HG02571 (cell line): ENCODE data around the gene TMEM219.

ENCODE experiments used
- ATAC-seq: cut with Tn5 transposase; IDR thresholded peaks from one replicate; pipeline ENCODE4 v1.9.1; 2021; ENCODE audit warnings: mild to moderate bottlenecking, moderate library complexity; ENCODE audit not compliant: unreplicated experiment

Gene TMEM219

DNA sequence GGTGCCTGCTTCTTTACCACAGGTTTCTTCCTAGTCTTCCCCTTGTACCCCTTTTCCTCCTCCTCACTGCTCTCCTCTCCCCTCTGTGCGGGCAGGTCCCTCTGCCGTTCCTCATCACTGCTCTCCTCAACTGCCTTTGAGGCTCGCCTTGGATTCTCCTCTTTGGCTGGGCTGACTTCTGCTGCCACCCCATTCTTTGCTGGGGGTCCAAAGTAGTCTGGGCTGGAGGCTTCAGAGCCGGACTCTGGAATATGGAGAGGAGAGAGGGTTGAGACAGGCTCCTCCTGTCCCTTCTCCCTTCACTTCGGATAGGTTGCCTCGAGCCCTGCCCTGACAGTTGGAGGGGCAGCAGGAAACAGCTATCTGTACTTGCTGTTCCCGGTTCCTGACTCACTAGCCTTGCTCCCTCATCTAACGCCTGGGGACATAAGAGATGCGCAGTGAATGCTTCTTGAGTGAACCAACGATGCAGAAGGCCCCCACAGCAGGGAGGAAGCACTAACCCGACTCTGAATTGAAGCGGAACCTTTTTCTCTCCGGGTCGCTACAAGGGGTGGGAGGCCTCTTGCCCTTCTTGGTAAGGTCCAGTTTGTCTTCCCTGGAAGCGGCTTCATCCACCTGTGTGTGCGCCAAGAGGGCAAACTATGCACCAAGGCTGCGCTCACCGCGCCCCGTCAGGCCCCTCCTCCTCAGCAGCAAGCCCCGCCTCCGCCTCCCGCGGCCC, 32.9 kb downstream of the TMEM219 start:
- peak; percentile 17 for ATAC-seq

DNA sequence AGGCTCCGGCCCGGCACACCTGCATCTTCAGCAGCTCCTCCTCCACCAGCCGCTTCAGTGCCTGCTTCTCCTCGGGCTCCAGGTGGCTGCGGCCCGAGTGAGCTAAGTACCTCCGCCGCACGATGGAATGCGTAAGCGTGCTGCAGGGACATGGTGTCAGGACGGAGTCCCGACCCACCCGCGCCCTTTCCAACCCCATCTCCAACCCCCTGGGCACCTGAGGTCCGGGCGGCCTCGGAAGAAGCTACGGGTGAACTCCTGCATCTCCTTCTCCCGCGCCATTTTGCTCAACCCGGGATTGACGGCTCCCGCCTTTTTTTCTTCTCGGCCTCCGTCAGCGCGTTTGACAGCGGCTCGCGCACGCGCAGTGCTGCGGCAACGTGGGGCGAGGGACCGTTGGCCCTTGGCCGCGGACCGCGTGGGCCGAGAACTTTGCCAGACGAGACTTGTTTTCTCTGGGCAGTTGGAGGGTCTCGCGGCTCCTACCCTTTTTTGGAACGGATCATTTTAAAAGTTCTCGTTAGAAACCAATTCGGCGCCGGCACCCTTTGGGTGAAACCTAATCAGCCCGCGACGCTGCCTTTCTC, 33.5 kb downstream of the TMEM219 start, which contains the start of gene HIRIP3:
Gene HIRIP3, minus strand, starts transcription at position 294 of the 587 bp plus-strand sequence. Its CDS starts 12 bp downstream, at position 282.
- peak; percentile 47 for ATAC-seq

DNA sequence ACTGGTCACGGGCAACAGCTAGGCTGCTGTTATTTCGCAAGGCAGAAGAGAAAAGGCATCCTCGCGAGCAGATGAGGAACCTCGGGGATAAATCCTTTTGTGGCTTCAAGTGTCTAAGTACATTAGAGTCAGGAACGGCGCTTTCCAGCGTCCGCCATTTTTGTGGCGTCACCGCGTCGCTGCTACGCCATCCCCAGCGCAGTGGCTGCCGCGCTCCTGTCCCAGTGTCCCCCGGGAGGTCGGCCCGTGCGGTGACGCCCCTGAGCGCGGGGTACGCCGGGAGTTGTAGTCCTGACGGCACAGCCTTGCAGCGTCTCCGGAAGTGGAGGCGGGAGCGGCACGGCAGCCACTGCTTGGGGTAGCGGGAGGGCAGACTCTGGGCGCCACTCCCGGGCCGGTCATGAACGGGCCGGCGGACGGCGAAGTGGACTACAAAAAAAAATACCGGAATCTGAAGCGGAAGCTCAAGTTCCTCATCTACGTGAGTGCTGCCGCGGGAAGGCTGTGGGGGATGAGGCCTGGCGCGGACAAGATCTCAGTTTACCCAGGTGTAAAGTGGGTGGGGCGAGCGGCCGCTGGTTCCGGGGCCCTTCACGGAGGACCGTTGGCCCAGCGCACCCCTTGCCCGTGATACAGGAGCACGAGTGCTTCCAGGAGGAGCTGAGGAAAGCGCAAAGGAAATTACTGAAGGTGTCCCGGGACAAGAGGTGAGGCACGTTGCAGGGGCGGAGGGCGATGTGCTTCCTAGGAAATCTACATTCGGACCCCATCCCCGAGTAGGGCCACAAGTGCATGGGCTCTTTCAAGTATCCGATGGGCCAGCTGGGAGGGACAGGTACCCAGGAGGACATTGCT, 34.3 kb downstream of the TMEM219 start, which contains the start of gene INO80E:
Gene INO80E, plus strand, starts transcription at position 331 of the 855 bp plus-strand sequence. Its CDS starts 70 bp downstream, at position 401.
- peak; percentile 85 for ATAC-seq

DNA sequence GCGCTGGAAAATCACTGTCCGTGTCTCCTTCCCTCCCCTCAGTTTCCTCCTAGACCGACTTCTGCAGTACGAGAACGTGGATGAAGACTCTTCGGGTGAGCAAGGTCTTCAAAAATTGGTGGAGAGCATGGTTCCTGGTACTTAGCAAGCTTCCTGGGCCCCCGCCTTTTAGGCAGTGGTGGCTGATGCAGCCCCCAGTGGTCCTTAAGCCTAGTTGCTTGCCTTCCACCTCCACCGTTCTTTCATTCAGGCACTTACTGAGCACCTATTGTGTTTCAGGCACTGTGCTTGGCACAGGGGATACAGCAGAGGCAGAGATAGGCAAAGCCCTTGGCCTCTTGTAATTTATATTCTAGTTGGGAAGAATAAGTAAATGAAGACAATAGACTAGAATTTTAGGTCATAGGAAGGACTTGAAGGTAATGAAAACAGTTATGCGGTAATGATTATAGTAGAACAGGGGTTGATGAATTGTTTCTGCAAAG, 34.9 kb downstream of the TMEM219 start:
- no peak for ATAC-seq

DNA sequence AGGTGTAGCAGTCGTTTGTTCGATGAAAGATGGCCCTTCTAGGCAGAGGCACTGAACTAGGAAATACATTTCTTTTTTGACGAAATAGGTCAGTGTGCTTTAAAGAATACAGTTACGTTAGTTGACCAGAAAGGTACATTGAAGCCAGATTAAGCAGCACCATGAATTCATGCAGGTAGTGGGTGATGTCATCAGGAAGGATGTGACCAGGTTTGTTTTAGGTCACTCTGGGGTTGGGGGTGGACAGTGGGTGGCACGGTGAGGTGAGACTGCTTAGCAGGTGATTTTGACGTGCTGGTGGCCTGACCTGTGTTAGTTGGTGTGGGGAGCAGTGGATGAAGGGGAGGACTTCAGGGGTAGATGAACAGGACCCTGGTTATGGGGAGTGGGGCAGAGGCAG, 37.7 kb downstream of the TMEM219 start:
- no peak for ATAC-seq

DNA sequence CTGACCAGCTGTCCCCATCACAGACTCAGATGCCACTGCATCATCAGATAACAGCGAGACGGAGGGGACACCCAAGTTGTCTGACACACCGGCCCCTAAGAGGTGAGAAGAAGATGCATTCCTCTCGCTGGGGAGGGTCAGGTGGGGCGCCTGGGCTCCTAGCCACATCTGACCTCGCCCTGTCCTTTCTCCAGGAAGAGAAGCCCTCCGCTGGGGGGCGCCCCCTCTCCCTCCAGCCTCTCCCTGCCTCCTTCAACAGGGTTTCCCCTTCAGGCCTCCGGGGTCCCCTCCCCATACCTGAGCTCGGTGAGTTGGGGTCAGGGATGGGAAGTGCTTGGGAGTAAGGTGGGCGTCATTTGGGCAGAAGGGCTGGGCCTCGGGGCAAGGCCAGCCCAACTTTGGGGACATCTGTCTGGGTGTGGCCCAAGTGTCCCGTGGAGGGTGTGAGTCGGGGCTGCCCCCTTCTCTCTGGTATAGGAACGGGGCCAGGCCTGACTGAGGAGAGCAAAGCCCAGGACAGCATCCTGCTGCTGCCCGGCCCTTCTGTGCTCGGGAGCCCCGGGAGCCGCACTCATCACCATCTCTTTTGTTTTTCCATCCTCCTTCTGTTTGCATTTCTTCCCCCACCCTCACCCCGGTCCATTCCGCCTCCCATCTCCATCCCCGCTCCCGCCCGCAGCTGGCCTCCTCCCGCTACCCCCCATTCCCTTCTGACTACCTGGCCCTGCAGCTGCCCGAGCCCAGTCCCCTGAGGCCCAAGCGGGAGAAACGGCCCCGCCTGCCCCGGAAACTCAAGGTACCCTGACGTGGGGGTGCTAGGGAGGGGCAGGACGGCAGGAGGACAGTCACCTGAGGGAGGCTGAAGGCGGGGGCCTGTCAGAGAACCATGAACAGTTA, 39.1 kb downstream of the TMEM219 start:
- ATAC-seq = no peak

DNA sequence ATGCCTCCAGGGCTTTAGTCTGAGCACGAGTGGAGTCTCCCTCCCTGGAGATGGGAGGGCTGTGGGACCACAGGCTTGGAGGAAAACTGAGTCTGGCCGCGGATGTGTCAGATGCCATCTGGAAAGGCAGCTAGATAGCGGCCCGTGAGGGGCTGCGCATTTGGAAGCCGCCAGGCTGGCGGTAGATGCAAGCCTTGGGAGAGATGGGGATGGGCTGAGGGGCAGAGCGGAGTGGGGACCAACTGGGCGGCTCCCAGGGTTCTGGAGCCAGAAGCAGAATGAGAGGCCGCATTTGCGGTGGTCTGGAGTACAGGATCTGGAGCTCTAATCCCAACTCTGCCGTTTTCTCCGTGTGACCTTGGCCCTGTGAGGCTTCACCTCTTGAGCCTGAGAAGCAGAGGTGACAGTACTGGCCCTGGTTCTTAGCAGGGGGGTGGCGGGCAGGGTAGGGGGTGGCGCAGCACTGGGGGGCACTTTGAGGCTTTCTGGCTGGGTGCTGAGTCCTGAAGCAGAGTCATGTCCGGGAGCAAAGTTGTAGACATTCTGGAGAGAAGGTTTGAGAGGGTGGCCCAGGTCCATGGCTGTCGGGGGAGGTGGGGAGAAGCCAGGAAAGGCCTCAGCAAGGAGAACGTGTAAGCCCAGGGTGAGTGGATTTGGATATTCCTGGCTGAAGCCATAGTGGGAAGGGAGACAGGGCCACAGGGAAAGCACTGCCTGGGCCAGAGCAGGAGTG, 40.9 kb downstream of the TMEM219 start:
- ATAC-seq = no peak

DNA sequence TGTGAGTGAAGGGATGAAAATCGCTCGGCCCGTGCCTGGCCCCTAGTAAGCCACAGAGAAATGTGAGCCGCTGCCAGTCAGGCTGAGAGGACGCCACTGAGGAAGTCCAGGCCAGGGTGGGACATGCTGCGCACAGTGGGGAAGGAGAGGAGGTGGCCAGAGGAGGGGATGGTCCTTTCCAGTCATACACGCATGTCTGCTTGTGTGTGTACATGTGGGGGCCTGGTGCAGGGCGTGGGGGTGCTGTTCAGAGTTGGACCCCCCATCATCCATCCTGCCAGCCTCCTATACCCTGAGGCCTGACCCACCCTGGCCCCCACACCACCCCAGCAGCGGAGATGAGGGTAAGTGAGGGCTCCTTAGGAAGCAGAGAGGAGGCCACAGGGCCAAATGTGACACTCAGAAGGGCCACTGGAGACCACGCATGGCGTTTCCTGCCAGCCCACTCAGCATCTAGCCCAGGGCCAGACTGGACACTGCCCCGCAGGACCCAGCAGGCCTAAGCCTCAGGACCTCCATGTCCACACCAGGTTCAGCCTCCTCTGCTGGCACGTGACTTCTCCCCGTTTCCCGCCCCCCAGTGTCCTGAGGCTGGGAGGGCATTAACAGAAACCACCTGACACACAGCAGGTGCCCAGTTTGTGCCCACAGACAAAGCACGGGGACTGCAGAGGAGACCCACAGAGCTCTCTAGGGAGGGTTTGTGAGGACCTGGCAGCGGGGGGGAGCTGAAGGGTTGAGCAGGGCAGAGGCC, 42.0 kb downstream of the TMEM219 start:
- ATAC-seq = no peak

DNA sequence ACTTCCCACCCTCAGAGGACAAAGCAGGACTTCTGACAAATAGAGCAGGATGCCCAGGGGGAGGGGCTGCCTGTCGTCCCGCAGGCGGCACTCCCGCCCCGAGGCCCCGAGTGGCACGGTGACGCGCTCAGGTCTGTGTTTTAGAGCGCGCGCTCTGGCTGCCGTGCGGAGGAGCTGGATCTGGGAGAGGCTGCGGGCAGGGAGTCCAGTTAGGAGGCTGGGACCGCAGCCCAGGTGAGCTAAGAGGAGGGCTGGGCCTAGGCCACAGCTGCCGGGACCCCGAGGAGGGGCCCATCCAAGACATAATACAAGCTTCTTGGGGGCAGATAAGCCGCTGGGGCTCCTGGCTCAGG, 42.5 kb downstream of the TMEM219 start:
- no peak for ATAC-seq

DNA sequence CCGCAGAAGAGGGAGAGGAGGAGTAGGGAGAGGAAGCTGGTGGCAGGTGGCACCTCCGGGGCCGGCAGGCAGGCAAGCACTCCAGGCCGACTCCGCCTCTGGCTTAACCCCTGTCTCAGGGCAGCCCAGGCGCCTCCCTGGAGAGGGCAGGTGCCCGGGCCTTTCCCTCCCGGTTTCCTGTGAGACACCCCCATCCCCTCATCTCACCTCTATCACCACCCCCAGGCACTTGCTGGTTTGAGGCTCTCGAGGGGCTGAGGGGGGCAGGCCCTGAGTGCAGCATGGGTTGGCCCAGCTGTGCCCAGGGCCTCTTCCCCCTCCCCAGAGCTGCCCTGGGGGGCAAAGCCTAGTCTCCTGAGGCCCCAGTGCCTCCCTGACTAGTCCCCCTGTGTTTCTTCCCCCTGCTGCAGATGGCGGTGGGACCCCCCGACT, 42.9 kb downstream of the TMEM219 start:
- no peak for ATAC-seq

DNA sequence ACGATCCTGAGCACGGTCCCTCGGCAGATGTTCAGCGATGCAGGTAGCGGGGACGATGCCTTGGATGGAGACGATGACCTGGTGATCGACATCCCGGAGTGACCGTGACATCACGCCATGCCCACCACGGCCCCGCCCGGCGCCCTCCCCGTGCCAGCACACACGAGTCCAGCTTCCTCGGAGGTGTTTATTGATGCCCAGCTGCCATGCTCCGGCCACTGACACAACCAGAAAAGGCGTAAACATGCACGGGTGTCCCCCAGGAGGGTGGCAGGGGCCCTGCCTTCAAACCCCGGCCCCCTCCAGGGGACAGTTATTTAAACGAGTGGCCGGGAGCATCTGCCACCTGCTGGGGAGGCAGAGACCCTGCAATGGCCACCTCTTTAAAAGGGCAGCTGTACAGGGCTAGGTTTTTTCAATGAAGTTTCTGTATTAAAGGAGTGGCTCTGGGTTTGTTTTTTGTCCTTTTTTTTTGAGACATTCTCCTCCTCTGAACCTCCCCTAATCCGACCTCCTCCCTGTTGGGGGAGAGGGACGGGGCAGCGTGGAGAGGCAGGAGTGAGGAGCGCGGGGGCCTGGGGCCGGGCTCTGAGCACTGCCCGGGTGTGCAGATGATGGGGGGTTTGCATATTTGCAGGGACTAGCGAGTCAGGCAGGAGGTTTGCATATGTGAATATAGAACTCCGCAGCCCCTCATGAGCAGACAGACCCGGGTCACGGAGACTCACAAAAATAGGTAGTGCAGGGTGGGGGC, 43.6 kb downstream of the TMEM219 start:
- no peak for ATAC-seq

DNA sequence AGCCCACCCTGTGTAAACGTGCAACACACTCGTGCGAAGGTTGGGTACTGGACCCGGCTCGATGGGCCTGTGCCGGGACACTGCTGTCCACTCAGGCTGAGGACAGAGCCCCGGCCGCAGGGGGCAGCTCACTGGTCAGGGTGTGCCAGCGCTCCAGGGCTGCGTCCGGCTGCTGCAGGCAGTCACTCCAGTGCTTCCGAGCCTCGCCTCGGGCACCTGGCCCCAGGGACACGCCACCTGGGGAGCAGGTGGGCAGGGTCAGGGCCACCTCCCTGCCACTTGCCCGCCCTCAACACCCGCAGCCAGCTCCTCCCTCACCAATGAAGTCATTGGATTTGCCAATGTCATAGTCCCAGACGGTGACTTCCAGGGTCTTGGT, 44.2 kb downstream of the TMEM219 start:
- ATAC-seq = no peak

DNA sequence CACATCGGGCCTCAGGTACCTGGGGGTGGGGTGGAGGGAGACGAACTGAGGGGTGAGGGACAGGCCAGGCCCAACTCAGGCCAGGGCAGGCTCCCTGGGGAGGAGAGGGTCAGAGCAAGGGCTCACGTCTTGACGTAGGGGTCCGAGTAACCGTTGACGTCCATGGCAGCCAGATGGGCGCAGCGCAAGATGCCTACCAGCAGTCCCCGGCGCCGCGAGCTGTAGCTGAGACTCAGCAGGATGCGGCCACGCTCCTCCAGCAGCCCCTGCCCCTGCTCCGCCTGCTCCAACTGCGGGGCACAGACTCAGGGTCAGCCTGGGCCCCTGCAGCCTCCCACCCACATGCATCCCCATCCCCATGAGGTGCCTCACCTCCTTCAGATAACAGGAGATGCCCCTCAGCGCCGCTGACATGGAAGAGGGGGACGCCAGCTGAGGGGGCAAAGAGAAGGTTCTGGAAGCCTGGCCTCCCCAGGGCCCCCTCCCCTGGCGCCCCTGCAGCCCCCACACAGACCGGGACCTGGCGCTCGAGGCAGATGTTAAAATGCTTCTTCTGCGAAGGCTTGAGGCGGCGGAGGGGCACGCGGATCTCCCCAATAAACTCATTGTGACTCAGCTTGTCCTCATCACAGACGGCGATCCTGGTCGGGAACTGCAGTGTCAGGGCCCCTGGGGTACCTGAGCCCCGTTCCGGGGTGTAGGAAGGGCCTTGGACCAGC, 44.9 kb downstream of the TMEM219 start:
- no peak for ATAC-seq

DNA sequence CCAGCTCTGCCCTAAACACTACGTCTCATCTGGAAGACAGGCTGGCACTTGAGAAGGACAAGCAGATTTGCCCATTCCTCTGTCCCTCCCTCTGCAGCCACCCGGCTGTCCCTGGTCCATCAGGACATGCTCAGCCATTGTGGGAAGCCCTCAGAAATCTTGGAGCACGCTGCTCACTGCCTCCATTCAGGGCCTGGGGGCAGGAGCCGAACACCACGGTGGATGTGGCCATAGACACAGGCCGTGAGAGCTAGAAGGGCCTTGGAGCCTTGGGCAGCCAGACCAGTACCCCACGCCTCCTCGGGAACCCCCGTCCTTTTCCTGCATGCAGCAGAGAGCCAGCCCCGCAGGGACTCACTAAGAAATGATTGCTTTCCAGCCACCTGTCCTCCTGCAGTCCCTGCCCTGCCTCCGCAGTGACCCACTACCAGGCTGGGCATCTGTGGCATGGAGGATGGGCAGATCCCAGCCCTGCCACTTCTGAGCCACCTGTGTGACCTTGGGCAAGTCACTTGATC, 45.6 kb downstream of the TMEM219 start:
- no peak for ATAC-seq

DNA sequence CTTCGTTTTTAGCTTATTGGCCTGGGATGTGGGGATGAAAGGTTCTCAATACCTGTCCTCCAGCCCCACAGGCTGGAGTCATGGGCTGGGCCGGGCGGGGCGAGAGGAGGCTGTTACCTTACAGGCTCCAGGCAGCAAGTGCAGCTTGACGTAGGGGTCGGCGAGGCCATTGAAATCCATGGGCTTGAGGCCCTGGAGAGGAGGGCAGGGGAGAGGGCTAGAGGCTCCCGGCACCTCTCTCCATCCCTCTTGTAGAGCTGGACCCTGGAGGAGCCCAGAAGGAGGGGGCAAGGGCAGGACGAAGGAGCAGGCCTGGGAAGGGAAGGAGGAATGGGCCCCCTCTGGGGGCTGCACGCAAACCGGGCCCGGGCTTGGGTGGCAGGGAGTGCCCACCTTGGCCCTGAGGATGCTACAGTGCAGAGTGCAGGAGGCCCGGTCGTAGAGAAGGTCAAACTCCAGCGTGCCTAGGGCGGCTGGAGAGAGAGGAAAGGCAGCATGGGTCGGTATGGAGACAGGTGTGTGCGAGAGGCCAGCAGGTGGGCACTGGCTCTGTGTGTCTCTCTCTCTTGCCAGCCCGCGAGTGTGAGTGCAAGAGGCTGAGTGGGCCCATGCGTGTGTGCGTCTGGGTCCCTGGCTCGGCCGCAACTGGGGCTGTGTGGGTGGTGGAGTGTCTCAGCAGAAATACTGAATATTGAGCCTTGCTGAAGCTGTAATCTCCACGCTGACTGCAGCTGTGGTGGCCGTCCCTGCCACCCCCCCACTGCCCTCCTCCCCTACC, 47.4 kb downstream of the TMEM219 start:
- no peak for ATAC-seq

DNA sequence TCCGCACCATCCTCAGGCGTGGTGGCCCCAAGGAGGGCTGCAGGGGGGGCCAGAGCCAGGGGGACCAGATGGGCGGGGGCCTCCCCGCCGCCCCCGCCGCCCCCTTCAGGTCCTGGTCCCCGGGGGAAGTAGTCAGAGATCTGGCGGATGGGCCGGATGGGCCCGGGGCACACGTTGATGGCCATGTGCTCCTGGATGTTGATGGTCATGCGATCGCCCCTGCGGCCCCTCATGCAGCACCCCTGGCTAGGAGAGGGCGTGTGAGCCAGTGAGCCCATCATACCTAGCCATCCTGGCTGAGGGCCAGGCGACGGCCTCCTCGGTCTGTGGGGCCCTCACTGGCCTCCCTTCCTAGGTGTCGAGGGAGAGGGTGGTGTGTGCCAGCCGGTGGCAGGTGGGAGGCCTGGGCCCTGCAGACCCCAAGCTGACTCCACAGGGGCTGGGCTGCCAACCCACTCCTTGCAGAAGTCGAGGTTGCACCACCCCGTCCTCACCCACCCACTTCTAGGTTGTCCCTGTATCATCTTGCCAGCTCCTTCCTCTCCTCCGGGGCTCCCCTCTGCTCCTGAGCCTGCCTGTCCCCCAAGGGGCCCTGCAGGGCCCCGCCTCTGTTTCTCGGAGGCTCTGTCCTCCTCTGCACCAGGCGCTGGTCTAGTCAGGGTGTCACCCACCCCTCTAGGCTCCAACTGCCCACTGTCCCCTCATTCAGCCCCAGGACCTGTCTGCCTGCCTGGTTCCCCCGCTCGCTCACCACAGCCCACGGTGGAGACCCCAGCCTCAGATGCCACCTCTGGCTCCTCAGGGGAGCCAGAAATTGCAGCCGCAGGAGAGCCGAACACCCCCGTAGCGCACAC, 48.3 kb downstream of the TMEM219 start:
- ATAC-seq = no peak
